Activated T-cell treated with anti-CD3 and anti-CD28 coated beads, Interleukin-2, amount 50 U/mL, for 4 hours (primary cell): ENCODE results near the gene FAAP20. TPM values are rescaled to one million over a fixed set of nuclear protein-coding genes. Genes with fewer than 3 reads are reported as not detected.
A peak's percentile ranks its signal among the peaks of the same experiment; 100 is the strongest.

Experiments used
- ATAC-seq, 2 donors: fragments of 200-7000 bp; cut with Tn5 transposase; one replicate each; pipeline ENCODE4 v1.10.0; 2021
- DNase-seq: peaks from one replicate; pipeline ENCODE4 v3.0.0-alpha.2; 2020
- H3K27me3 Mint-ChIP-seq: one replicate; pipeline ENCODE4 v1.8.0; 2021; ENCODE audit warnings: low read depth, mixed read lengths
- H3K36me3 Mint-ChIP-seq: one replicate; pipeline ENCODE4 v1.8.0; 2022; ENCODE audit warnings: mixed read lengths; ENCODE audit not compliant: insufficient read depth
- H3K4me1 Mint-ChIP-seq: one replicate; pipeline ENCODE4 v1.8.0; 2021; ENCODE audit warnings: low read depth, mixed read lengths
- H3K4me3 Mint-ChIP-seq: one replicate; pipeline ENCODE4 v1.8.0; 2021; ENCODE audit warnings: mild to moderate bottlenecking, moderate library complexity, mixed read lengths
- H3K9me3 Mint-ChIP-seq: one replicate; pipeline ENCODE4 v1.8.0; 2021; ENCODE audit warnings: mixed read lengths
- total RNA-seq, 3 donors: library from RNA; stranded (reverse); gene quantifications; one replicate each; pipeline ENCODE4 v1.2.1, GENCODE V29; 2021

The FAAP20 gene
- total RNA-seq, 3 donors from 2014 or later: 67.8 to 82.3 (median 69.9) TPM

DNA sequence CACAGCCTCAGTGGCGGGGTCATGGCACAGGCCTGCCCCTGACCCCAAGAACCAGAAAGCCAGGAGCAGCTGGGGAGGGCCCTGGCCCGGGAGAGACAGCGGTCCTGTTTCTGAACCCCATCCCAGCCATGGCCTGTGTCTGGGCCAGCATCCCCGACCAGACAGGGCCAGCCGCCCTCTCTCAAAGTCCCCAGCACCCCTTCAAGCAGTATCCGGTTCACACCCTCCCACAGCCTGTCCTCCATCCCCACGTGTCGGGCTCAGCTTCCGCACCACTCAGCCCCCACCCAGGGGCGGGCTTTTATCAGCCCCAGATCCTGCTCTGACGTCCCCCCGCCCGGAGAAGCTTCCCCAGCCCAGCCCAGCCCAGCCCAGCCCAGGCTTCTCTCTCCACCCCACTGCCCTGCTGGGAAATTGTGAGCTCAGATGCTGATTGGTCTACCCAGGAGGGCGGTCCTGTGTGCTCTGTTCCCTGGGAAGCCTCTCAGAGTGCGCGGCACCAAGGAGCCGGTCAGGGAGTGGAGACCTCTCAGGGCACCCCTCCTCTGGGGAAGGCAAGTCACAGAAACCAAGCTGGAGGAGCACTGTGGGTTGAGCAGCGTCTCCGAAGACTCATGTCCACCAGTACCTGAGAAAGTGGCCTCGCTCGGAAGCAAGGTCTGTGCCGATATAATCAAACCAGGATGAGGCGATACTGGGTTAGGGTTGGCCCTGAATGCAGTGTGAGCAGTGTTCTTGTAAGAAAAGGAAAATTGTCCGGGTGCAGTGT, 4.7 kb upstream of the FAAP20 start:
- Mint-ChIP-seq H3K27me3 (no peaks in the 10 kb centered on the region), H3K4me3 (peak overlapping the region; percentile 85), H3K9me3 (no peaks in the 10 kb centered on the region), H3K36me3 (no peaks in the 10 kb centered on the region), H3K4me1 (peaks cover 24% of the 10 kb centered on the region)
- DNase-seq: peak; percentile 71
- peak; percentile 61 to 65 for ATAC-seq

- ATAC-seq (no peak), DNase-seq (no peak)
- H3K27me3 Mint-ChIP-seq: no peaks in the 10 kb centered on the region
- H3K9me3 Mint-ChIP-seq: no peaks in the 10 kb centered on the region
- H3K36me3 Mint-ChIP-seq: no peaks in the 10 kb centered on the region
- peak overlapping the region; percentile 85 for H3K4me3 Mint-ChIP-seq
- peaks cover 24% of the 10 kb centered on the region for H3K4me1 Mint-ChIP-seq
These were observed 4.0 kb upstream of the FAAP20 start for GRCh38 chr1:2198571-2198970.

DNA sequence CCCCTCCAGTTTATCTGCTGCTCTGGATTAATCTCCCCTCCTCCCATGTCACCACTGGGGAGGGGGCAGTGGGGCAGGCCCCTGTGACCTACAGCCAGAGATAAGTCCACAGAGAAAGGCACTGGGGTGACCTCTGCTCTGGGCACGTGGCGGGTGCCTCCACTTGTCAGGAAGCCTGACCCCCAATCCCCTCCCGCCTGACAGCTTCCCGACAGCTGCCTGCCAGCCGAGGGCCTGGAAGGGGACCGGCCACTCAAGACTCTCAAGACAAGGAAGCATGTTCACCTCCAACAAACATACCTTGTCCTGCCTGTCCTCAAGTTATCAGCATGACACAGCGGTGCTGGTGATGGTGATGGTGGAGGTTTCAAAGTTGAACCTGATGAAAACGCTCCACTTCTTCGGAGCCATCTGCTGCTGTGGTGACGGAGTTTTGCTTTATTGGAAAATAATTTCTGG, 3.2 kb upstream of the FAAP20 start:
- DNase-seq (no peak), ATAC-seq (no peak)
- no peaks in the 10 kb centered on the region for H3K9me3 Mint-ChIP-seq
- peaks cover 25% of the 10 kb centered on the region for H3K4me1 Mint-ChIP-seq
- no peaks in the 10 kb centered on the region for H3K36me3 Mint-ChIP-seq
- H3K27me3 Mint-ChIP-seq: no peaks in the 10 kb centered on the region
- H3K4me3 Mint-ChIP-seq: no peak overlapping the region

DNA sequence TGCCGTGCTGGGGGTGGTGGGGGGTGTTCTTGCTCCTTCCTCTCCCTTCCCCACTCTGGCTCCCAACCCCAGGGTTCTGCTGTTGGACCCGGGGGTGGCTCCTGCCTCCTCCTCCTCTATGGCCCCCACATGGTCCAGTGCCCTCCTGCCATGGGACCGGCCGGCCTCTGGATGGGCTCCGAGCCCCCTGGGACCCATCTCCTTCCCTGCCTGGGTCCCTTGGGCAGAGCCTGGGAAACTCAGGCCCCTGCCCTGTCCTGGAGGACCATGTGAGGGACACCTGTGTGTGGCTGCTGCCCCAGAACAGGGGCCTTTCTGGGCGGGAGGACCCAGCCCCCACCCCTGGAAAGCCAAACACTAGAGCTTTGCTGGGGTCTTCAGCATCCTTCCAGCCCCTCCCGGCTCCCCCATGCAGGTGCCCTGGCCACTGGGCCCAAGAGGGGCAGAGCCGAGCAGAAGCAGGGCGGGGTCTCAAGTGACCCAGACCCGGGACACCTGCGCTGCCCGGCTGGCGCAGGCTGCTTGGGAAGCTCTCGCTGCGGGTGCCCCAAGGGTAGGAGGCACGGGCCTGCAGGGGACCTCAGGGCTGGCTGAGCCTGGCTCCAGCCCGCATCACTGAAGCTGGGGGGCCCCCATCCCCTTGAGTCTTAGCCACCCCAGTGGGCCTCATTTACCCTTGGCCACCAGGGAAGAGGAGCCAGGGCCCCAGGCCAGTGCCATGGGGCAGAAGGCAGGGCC, 2.5 kb upstream of the FAAP20 start:
- Mint-ChIP-seq H3K9me3 (no peaks in the 10 kb centered on the region), H3K4me1 (peaks cover 29% of the 10 kb centered on the region), H3K27me3 (no peaks in the 10 kb centered on the region), H3K36me3 (no peaks in the 10 kb centered on the region), H3K4me3 (no peak overlapping the region)
- no peak for DNase-seq
- no peak for ATAC-seq

DNA sequence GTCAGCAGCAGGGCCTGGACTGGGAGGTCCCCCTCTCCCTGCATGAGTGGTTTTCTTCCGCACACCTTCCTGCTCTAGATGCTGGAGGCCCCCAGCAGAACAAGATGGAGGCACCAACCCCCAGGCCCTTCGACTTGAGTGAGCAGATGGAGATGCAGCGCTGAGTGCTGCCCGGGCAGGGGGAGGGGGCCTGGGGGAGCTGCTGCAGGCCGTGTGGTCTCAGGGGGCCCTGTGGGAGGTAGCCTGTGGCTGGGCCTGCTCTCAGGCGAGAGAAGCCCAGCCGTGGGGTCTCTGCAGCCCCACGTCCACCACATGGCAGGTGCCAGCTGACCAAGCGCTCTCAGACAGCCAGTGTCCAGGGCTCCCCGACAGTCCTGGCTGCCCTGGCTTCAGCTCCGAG, 1.2 kb upstream of the FAAP20 start:
- no peaks in the 10 kb centered on the region for H3K36me3 Mint-ChIP-seq
- H3K27me3 Mint-ChIP-seq: no peaks in the 10 kb centered on the region
- H3K4me1 Mint-ChIP-seq: peaks cover 35% of the 10 kb centered on the region
- H3K9me3 Mint-ChIP-seq: no peaks in the 10 kb centered on the region
- DNase-seq (no peak), ATAC-seq (no peak)
- H3K4me3 Mint-ChIP-seq: no peak overlapping the region

DNA sequence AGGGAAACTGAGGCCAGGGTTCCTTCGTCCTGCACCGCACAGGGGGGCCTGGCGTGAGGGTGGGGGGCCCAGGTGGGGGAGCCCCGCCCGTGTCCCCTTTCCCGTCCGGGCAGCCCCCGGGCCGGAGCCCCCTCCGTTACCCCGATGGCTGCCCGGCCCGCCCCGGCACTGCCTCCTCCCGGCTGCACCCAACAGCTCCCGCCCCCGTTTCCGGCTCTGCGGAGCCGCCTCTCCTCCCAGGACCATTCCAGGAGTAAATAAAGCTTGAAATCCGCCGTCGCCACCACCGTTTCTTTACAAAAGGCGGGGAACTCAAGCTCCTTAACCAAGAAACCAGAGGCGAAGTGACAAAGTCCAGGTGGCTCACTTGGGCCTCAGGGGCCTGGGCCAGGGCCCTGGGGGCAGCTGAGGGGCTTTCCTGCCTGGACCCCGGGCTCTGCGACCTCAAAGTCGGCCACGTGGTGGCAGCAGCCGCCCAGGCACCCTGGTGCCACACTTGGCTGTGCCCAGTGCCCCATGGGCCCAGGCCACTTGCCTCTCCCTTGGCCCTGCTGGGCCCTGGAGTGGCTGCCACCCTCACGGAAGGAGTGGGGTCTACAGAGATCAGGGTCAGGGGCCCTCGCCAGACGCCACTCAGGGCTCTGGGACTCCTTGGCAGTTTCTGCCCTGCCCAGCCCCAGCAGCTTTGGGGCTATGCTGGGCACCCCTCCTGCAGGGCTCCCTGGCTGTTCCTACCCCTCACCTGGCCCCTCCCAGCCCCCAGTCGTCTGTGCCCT, 514 bp upstream of the FAAP20 start:
- peak; percentile 81 for DNase-seq
- Mint-ChIP-seq H3K27me3 (no peaks in the 10 kb centered on the region), H3K4me3 (peak overlapping the region; percentile 85), H3K4me1 (peaks cover 39% of the 10 kb centered on the region), H3K36me3 (no peaks in the 10 kb centered on the region), H3K9me3 (no peaks in the 10 kb centered on the region)
- ATAC-seq: peak; percentile 74 to 77

- no peaks in the 10 kb centered on the region for H3K27me3 Mint-ChIP-seq
- peak overlapping the region; percentile 74 for H3K4me3 Mint-ChIP-seq
- ATAC-seq (no peak), DNase-seq (no peak)
- no peaks in the 10 kb centered on the region for H3K9me3 Mint-ChIP-seq
- no peaks in the 10 kb centered on the region for H3K36me3 Mint-ChIP-seq
- H3K4me1 Mint-ChIP-seq: peaks cover 30% of the 10 kb centered on the region
These were observed 874 bp downstream of the FAAP20 start for GRCh38 chr1:2193514-2194281.

DNA sequence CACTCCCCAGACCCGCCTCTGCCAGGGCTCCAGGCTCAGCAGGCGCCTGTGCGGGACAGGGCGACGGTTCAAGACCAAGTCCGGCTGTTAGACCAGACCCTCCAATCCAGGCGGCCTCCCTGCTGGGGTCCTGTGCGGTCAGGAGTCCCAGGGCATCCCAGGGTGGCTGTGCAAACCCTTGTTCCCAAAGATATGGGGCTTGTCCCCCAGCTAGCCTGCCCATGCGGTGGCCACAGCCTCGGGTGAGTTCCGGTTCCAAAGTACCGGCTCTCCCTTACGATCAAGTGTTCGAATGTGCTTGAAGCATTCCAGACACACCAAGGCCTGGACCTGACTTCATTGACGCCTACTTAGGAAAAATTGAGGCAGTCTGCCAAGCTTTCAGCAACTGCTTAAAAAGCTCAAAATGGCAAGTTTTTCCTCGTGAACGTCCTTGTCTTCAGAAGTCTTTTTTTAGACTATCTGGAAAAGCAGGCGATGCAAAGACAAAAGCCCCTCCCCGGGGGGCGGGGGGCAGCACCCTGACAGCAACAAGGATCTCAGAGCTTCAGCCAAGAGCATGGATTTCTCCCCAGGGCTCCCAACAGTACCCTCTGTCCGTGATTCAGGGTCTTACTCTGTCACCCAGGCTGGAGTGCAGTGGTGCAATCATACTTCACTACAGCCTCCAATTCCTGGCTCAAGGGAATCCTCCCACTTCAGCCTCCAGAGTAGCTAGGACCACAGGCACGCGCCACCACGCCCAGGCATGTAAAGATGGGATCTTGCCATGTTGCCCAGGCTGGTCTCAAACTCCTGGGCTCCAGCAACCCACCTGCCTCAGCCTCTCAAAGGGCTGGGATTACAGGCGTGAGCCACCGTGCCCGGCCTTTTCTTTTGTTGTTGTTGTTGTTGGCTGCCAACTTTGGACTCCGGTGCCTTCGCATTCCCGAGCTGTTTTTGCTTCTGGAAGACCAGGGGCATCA, 2.3 kb downstream of the FAAP20 start:
- no peaks in the 10 kb centered on the region for H3K9me3 Mint-ChIP-seq

GRCh38 chr1:2190491-2190976, 4.0 kb downstream of the FAAP20 start:
- Mint-ChIP-seq H3K9me3 (no peaks in the 10 kb centered on the region), H3K27me3 (no peaks in the 10 kb centered on the region), H3K36me3 (peaks cover 2% of the 10 kb centered on the region), H3K4me1 (peaks cover 20% of the 10 kb centered on the region), H3K4me3 (peak overlapping the region; percentile 49)
- DNase-seq (no peak), ATAC-seq (no peak)

More for the DNA sequence above, 2.3 kb downstream of the FAAP20 start:
- ATAC-seq: no peak
- H3K4me1 Mint-ChIP-seq: peaks cover 20% of the 10 kb centered on the region
- no peaks in the 10 kb centered on the region for H3K36me3 Mint-ChIP-seq
- peak overlapping the region; percentile 67 for H3K4me3 Mint-ChIP-seq
- DNase-seq: no peak
- H3K27me3 Mint-ChIP-seq: no peaks in the 10 kb centered on the region

DNA sequence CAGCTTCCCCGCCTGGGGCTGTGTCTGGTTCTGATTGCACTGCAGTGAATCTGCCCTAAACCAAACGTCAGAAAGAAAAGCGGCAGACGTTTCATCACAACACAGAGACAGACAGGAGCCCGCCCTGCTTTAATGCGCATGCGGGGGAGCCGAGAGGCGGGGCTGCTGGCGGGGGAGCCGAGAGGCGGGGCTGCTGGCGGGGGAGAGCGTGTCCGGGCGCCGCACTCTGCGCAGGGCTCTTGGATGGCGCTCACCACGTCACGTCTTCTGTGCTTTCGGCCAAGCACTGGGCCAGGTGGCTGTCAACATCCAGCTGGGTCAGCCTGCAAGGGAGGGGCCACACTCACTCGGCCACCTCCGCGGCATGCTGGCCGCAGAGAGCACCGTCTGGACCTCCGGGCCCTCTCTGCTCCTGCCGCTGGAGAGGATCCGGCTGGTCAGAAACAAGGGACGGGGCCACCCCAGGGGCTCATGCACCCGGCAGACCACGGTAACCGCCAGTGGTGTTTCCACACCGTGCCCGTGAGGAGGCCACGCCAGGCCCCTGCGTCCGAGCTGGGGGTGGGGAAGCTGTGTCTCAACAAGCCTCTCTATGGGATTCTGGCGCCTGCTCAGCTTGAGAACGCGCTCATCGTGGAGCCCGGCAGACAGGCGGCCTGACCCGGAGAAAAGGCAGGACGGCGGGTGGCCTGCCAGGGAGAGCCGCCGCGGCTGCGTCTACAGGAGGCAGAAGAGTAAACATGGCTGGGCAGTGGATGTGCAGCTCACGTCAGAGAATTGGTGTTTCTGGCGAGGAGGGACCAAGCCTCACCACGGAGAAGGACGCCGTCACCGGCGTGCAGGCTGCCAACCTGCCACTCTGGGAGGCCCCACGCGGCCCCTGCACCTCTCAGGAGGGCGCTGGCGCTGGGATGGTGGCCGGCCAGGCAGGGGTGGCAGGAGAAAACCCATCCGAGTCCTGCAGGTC, 4.8 kb downstream of the FAAP20 start:
- H3K36me3 Mint-ChIP-seq: peaks cover 4% of the 10 kb centered on the region
- H3K9me3 Mint-ChIP-seq: no peaks in the 10 kb centered on the region
- H3K27me3 Mint-ChIP-seq: no peaks in the 10 kb centered on the region
- peaks cover 20% of the 10 kb centered on the region for H3K4me1 Mint-ChIP-seq
- peak overlapping the region; percentile 79 for H3K4me3 Mint-ChIP-seq
- DNase-seq: peak; percentile 86
- peak; percentile 90 to 92 for ATAC-seq

GRCh38 chr1:2188336-2188735, 6.2 kb downstream of the FAAP20 start:
- H3K27me3 Mint-ChIP-seq: no peaks in the 10 kb centered on the region
- H3K4me3 Mint-ChIP-seq: no peak overlapping the region
- H3K9me3 Mint-ChIP-seq: no peaks in the 10 kb centered on the region
- no peak for ATAC-seq
- peaks cover 18% of the 10 kb centered on the region for H3K4me1 Mint-ChIP-seq
- DNase-seq: no peak
- peaks cover 7% of the 10 kb centered on the region for H3K36me3 Mint-ChIP-seq

- DNase-seq (no peak), ATAC-seq (no peak)
- H3K4me3 Mint-ChIP-seq: no peak overlapping the region
- no peaks in the 10 kb centered on the region for H3K27me3 Mint-ChIP-seq
- H3K4me1 Mint-ChIP-seq: peaks cover 16% of the 10 kb centered on the region
- peaks cover 8% of the 10 kb centered on the region for H3K36me3 Mint-ChIP-seq
- no peaks in the 10 kb centered on the region for H3K9me3 Mint-ChIP-seq
These were observed 7.0 kb downstream of the FAAP20 start for GRCh38 chr1:2187619-2188018.
